GM12864 (cell line): ENCODE measurements around the gene TOX2.

ENCODE experiments used
- DNase-seq: peaks from one replicate; pipeline ENCODE4 v3.0.0-alpha.2; 2011; ENCODE audit warnings: low read depth
- H3K4me3 ChIP-seq: 2 replicates; pipeline ENCODE4 v1.5.1; 2011; ENCODE audit warnings: mild to moderate bottlenecking, low read depth, low read length, control low read depth
- CTCF ChIP-seq: IDR thresholded peaks from 2 replicates; pipeline ENCODE4 v1.5.1; 2011; ENCODE audit warnings: low read depth, mild to moderate bottlenecking, moderate library complexity, low read length, control low read depth, inconsistent platforms; ENCODE audit errors: missing control alignments

Gene TOX2

GRCh38 chr20:43975096-43975768, 60.6 kb downstream of the TOX2 start:
- no peak for DNase-seq
- no peak for TF ChIP-seq CTCF
- H3K4me3 ChIP-seq = no peak overlapping the region

GRCh38 chr20:43976547-43976946, 61.9 kb downstream of the TOX2 start:
- no peak for DNase-seq
- TF ChIP-seq CTCF = no peak
- no peak overlapping the region for H3K4me3 ChIP-seq

DNA sequence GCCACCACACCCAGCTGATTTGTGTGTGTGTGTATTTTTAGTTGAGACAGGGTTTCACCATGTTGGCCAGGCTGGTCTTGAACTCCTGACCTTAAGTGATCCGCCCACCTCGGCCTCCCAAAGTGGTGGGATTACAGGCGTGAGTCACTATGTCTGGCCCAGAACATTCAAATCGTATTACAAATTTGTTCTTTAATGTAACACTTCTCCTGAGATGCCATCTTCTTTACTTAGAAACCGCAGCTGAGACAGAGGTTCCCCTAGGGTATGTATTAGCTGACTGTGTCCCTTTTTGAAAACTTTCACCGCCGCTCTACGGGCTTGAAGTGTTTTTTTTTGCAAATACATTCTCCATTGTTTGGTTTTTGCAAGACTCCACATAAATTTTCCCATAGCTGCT, 62.6 kb downstream of the TOX2 start:
- H3K4me3 ChIP-seq = no peak overlapping the region
- no peak for DNase-seq
- TF ChIP-seq CTCF = no peak

GRCh38 chr20:43977962-43978361, 63.3 kb downstream of the TOX2 start:
- no peak for DNase-seq
- no peak overlapping the region for H3K4me3 ChIP-seq
- TF ChIP-seq CTCF = no peak

DNA sequence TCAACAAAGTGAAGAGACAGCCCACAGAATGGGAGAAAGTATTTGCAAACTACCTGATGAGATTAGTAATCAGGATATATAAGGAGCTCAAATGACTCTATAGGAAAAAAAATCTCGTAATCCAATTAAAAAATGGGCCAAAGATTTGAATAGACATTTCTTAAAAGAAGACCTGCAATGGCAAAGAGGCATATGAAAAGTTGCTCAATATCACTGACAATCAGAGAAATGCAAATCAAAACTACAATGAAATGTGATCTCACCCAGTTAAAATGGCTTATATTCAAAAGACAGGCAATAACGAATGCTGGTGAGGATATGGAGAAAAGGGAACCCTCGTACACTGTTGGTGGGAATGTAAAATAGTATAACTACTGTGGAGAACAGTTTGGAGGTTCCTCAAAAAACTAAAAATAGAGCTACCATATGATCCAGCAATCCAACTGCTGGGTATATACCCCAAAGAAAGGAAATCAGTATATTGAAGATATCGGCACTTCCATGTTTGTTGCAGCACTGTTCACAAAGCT, 65.0 kb downstream of the TOX2 start:
- no peak overlapping the region for H3K4me3 ChIP-seq
- no peak for DNase-seq
- no peak for TF ChIP-seq CTCF

DNA sequence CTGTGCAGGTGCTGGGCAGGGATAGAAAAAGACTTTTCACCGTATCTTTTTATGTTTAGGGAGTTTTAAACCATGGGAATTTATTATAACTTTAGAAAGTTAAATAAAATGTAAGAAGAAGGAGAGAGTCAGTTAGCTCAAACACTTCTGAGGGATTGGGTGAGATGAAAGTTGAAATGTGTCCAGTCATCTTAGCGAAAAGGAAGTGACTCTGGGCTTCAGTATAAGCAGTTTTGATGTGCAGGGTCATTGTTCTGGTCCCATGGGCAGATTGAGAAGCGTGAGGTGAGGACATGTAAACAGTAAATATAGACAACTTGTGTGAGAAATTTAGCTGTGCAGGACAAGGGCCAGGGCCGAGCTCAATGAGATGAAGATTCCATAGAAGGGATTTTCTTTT, 66.9 kb downstream of the TOX2 start:
- no peak for TF ChIP-seq CTCF
- no peak for DNase-seq
- H3K4me3 ChIP-seq = no peak overlapping the region

GRCh38 chr20:43982016-43982415, 67.4 kb downstream of the TOX2 start:
- H3K4me3 ChIP-seq = no peak overlapping the region
- TF ChIP-seq CTCF = no peak
- no peak for DNase-seq
